Esophagus mucosa (tissue), 1 donor: ENCODE measurements around the gene BSPRY. TPM values are rescaled to one million over a fixed set of nuclear protein-coding genes. Genes with fewer than 3 reads are reported as not detected.
"Not testable (repeated sequence)": the region's sequence is repeated elsewhere in the genome, so short reads cannot be mapped to it uniquely, and the experiment has no call there.

ENCODE experiments used
- ATAC-seq: fragments of 200-7000 bp; cut with Tn5 transposase; one replicate; pipeline ENCODE4 v1.9.1; 2020
- total RNA-seq: library from RNA; stranded (reverse); gene quantifications from one replicate; pipeline ENCODE4 v1.2.4, GENCODE V29; 2023
- donor health status: DM: yes; HTN: yes; CAD: no.

Gene BSPRY
- total RNA-seq, 1 donor from 2014 or later = 37.6 TPM

GRCh38 chr9:113395000-113395861 lies 45.9 kb downstream of the BSPRY start:
- ATAC-seq = no peak

- no peak for ATAC-seq
These were observed 47.9 kb downstream of the BSPRY start for GRCh38 chr9:113397203-113397631.

- no peak for ATAC-seq
These were observed 49.5 kb downstream of the BSPRY start for GRCh38 chr9:113398796-113399195.

- no peak for ATAC-seq
These were observed 50.4 kb downstream of the BSPRY start for GRCh38 chr9:113399646-113400200.

GRCh38 chr9:113401027-113401792 lies 51.9 kb downstream of the BSPRY start, which contains the start of gene ALAD:
TSS of gene ALAD (minus strand) at chr9:113401284. CDS start at chr9:113393559, 7,725 bp downstream.
- ATAC-seq = peak; percentile 99

GRCh38 chr9:113403646-113404045 lies 54.3 kb downstream of the BSPRY start:
- no peak for ATAC-seq

- ATAC-seq = not testable (repeated sequence)
These were observed 57.0 kb downstream of the BSPRY start for GRCh38 chr9:113406353-113406752.

- not testable (repeated sequence) for ATAC-seq
These were observed 57.7 kb downstream of the BSPRY start for GRCh38 chr9:113406873-113407511.

GRCh38 chr9:113409481-113409880 lies 60.1 kb downstream of the BSPRY start:
- no peak for ATAC-seq

GRCh38 chr9:113409883-113410206 lies 60.5 kb downstream of the BSPRY start:
- ATAC-seq = peak; percentile 31

- ATAC-seq = peak; percentile 97
These were observed 61.0 kb downstream of the BSPRY start, which contains the start of the genes C9orf43 and POLE3 for GRCh38 chr9:113410207-113410864. TSS of gene C9orf43 (plus strand) at chr9:113410747. CDS start at chr9:113413494, 2,747 bp downstream. TSS of gene POLE3 (minus strand) at chr9:113410675. CDS start at chr9:113410293, 382 bp downstream.

- peak; percentile 48 for ATAC-seq
These were observed 66.9 kb downstream of the BSPRY start for GRCh38 chr9:113416149-113416721.

GRCh38 chr9:113417370-113417769 lies 68.0 kb downstream of the BSPRY start:
- no peak for ATAC-seq

Other genes starting within 250 kb of the BSPRY start
- gene SLC31A2, start 198.5 kb upstream of the BSPRY start, total RNA-seq = 5.3 TPM
- 18.8 TPM for gene FKBP15, start 128.3 kb upstream of the BSPRY start, total RNA-seq
- 22.2 TPM for gene SLC31A1, start 128.0 kb upstream of the BSPRY start, total RNA-seq
- 15.3 TPM for gene CDC26, start 74.0 kb upstream of the BSPRY start, total RNA-seq
- gene PRPF4, start 73.9 kb upstream of the BSPRY start, total RNA-seq = 15.6 TPM
- gene RNF183, start 46.2 kb upstream of the BSPRY start, total RNA-seq = 4.2 TPM
- 3.7 TPM for gene WDR31, start 9.3 kb upstream of the BSPRY start, total RNA-seq
- 41.2 TPM for gene HDHD3, start 27.4 kb downstream of the BSPRY start, total RNA-seq
- 55.2 TPM for gene ALAD, start 51.7 kb downstream of the BSPRY start, total RNA-seq
- gene POLE3, start 61.1 kb downstream of the BSPRY start, total RNA-seq = 39.7 TPM
- 0.36 TPM for gene C9orf43, start 61.2 kb downstream of the BSPRY start, total RNA-seq
- gene RGS3, start 114.2 kb downstream of the BSPRY start, total RNA-seq = 22.8 TPM